Left colon (tissue), 2 donors: ENCODE results near the gene DYNC1H1. TPM values are rescaled to one million over a fixed set of nuclear protein-coding genes. Genes with fewer than 3 reads are reported as not detected.
A peak's percentile ranks its signal among the peaks of the same experiment; 100 is the strongest.
"Not testable (repeated sequence)": the region's sequence is repeated elsewhere in the genome, so short reads cannot be mapped to it uniquely, and the experiment has no call there.

ENCODE experiments used
- ATAC-seq: fragments of 200-7000 bp; cut with Tn5 transposase; one replicate; pipeline ENCODE4 v1.9.1; 2020; ENCODE audit warnings: mild to moderate bottlenecking, moderate library complexity
- DNase-seq, 2 donors: peaks; one replicate each; pipeline ENCODE4 v3.0.0-alpha.2; 2020
- intact Hi-C, 2 donors: fragments of 100-400 bp; cut with DNase I in 1 of 2; cut with micrococcal nuclease in 1 of 2; formaldehyde crosslinking; loops; one replicate each; pipeline versions ENCODE4 v1.11.2 to v1.14.0; 2022; cut with DNase I, micrococcal nuclease
- total RNA-seq, 2 donors: library from RNA; stranded (reverse); fragmentation: NEBNext Ultra II Directional; extraction: Animal tissue kit (Norgen Biotek cat#: 25700); gene quantifications; one replicate each; pipeline ENCODE4 v1.2.1, GENCODE V29; 2021
- donor health status: DM: no; HTN: no; CAD: no.
- donor health status: DM: yes; HTN: yes; CAD: no.

The DYNC1H1 gene
- total RNA-seq, 2 donors from 2014 or later: 370 to 424 TPM

DNA sequence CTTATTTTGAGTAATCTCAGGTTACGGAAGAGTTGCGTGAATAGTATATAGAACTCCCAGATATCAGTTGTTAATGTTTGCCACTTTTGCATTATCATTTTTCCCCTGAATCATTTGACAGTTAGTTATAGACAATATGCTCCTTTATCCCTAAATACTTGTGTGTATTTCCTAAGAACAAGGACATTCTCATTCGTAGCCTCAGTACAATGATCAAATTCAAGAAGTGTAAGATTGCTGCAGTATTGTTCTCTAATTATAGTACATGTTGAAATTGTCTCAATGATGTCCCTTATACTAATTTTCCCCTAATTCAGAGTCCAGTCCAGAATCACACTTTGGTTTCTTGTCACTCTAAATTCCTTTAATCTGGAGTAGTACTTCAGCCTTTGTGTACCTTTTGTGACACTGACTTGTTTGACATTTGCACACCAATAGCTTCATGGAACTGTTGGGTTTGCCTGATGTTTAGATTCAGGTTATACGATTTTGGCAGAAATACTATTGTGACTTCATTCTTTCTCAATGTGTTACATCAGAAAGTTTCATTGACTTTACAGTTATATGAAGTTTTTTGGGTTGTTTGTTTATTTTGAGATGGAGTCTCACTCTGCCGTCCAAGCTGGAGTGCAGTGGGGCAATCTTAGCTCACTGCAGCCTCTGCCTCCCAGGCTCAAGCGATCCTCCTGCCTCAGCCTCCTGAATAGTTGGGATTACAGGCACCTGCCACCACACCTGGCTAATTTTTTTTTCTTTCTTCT, 13.1 kb downstream of the DYNC1H1 start:
- DNase-seq (no peak), ATAC-seq (no peak)
- intact Hi-C loops: no loop called here

DNA sequence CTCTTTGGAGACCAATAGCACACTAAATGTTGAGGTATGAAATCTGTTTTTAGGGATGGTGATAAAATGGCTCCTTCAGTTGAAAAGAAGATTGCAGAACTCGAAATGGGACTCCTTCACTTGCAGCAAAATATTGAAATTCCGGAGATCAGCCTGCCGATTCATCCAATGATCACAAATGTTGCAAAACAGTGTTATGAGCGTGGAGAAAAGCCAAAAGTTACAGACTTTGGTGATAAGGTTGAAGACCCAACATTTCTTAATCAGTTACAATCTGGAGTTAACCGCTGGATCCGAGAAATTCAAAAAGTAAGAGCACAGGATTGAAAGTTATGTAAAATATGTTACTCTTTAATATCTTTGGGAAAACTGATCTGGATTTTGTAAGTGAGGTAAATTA, 15.3 kb downstream of the DYNC1H1 start:
- ATAC-seq (no peak), DNase-seq (no peak)
- intact Hi-C loops: no loop called here

DNA sequence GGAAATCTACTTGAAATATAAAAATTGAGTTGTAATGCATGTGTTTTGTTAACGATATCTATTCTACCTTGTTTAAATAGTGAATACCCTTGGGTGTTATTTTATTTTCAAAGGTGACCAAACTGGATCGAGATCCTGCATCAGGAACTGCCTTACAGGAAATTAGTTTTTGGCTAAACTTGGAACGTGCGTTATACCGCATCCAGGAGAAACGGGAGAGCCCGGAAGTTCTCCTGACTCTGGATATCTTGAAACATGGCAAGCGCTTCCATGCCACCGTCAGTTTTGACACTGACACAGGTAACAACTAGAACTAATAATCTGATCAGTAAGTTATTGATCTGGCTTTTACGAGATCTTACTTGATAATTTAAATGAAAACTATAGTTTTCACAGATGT, 15.9 kb downstream of the DYNC1H1 start:
- intact Hi-C loops: no loop called here
- ATAC-seq: no peak

DNA sequence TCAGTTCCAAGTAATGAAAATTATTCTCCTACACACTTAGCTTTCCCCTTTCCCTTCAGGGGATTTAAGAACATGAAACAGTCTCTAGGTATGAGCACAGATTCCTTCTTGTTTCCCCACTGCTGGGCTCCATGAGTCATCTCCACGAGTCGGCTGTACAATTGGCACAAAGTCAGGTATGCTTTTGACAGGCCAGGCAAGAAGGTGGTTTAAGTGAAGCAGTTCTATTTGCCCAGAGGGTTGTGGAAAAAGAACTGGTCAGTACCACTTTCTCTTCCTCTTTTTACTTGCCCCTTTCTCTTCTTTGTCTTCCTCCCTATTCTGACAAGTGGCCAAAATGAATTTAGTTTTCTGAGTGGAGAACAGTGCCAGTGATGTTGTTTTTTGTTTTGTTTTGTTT, 16.3 kb downstream of the DYNC1H1 start:
- intact Hi-C loops: no loop called here
- DNase-seq: peak in 1 of 2 donors; percentile 43

More for the DNA sequence above, 15.9 kb downstream of the DYNC1H1 start:
- DNase-seq: no peak

DNA sequence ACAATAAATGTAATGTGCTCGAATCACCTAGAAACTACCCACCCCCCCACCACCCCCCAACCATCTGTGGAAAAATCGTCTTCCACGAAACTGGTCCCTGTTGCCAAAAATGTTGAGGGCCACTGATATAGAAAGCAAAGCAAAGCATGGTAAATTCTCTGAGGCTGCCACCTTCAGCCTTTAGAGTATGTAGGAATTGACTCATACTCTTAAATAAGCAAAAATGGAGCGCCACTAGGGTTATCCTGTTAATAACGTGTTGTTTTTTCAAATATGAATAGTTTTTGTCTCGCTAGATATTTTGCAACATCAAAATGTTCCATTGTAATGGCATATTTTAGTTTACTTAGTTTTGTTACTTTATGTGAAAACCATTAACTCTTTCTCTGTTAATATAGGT, 18.2 kb downstream of the DYNC1H1 start:
- DNase-seq: no peak
- ATAC-seq: no peak
- intact Hi-C loops: no loop called here

More for the DNA sequence above, 16.3 kb downstream of the DYNC1H1 start:
- ATAC-seq: peak; percentile 16

DNA sequence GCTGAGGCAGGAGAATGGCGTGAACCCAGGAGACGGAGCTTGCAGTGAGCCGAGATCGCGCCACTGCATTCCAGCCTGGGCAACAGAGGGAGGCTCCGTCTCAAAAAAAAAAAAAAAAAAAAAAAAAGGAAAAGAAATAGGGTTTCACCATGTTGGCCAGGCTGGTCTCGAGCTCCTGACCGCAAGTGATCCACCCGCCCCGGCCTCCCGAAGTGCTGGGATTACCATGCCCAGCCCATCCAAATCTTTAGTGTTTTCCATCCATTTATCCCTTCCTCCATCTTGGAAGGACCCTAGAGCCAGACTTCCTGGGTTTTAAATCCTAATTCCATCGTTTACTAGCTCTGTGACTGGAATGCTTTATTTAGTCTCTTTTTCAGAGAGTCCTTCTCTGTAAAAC, 20.5 kb downstream of the DYNC1H1 start:
- DNase-seq, ATAC-seq, intact Hi-C loops: not testable (repeated sequence)

DNA sequence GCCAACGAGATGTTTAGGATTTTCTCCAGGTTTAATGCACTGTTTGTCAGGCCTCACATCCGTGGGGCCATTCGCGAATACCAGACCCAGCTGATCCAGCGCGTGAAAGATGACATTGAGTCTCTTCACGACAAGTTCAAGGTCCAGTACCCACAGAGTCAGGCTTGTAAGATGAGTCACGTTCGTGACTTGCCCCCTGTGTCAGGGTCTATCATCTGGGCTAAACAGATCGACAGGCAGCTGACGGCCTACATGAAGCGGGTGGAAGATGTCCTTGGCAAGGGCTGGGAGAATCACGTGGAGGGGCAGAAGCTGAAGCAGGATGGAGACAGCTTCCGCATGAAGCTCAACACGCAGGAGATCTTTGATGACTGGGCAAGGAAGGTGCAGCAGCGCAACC, 21.6 kb downstream of the DYNC1H1 start:
- DNase-seq (no peak), ATAC-seq (no peak)
- intact Hi-C loops: no loop called here

DNA sequence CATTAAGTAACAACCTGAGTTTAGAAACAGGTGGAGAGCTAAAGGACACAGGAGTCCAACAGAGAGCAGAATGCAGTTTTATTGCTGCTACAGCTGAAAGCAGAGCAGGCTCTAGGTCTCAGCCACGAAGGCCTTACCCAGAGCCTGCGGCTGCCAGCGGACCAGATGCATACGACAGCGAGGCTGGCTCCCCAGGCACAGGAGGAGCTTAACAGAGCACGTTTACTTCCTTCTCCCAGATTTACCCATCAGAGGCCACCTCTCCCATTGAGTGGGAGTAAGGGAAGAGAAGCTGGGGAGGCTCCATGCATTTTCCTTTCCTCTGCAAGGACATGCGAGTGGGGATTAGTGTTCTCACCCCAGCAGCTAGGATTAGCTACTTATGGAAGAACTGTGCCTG, 22.6 kb downstream of the DYNC1H1 start:
- intact Hi-C loops: no loop called here
- ATAC-seq (no peak), DNase-seq (no peak)

DNA sequence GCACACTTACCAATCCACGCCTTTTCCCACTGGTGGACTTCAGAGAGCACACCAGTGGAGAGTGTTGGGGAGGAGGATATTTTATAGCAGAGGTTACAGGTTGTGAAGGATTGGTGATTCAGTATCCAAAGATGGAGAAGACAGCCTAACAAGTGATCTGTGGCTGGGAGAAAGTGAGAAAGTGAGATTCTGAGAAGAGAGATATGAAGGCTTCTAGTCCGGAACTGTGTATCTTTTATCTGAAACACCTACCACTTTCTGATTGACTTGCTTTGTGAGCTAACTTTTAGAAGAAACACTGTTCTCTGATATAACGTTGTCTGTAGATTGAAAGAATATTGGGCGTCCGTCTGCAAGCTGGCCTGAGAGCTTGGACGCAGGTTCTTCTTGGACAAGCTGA, 24.0 kb downstream of the DYNC1H1 start:
- ATAC-seq (no peak), DNase-seq (no peak)
- intact Hi-C loops: no loop called here

DNA sequence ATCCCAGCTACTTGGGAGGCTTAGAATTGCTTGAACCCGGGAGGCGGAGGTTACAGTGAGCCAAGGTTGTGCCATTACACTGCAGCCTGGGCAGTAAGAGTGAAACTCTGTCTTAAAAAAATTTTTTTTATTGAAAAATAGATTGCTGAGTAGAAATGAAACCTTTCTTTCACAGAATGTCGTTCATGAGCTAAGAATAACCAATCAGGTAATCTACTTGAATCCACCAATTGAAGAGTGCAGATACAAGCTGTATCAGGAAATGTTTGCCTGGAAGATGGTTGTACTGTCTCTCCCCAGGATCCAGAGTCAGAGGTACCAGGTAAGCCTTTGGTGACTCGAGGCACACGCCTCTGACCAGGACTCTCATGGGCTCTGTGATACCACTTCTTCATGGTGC, 27.0 kb downstream of the DYNC1H1 start:
- intact Hi-C loops: no loop called here
- DNase-seq: no peak

DNA sequence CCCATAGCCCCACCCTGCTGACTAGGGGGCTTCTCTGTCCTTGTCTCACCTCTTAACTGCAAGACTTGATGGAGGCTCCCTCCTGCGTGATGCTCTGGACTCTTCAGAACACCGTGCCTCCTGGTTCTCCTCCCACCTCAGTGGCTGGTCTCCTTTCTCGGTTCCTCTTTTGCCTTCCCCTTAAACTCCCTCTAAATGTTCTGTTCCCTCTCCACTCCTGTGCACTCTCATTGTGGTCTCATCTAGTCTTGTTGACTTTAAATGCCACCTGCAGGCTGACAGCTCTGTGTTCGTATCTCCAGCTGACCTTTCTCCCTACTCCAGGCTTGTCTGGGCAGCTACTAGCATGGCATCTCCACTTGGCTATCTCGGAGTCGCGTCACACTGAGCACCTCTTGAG, 28.3 kb downstream of the DYNC1H1 start:
- no peak for ATAC-seq
- no peak for DNase-seq
- intact Hi-C loops: no loop called here

More for the DNA sequence above, 27.0 kb downstream of the DYNC1H1 start:
- no peak for ATAC-seq

DNA sequence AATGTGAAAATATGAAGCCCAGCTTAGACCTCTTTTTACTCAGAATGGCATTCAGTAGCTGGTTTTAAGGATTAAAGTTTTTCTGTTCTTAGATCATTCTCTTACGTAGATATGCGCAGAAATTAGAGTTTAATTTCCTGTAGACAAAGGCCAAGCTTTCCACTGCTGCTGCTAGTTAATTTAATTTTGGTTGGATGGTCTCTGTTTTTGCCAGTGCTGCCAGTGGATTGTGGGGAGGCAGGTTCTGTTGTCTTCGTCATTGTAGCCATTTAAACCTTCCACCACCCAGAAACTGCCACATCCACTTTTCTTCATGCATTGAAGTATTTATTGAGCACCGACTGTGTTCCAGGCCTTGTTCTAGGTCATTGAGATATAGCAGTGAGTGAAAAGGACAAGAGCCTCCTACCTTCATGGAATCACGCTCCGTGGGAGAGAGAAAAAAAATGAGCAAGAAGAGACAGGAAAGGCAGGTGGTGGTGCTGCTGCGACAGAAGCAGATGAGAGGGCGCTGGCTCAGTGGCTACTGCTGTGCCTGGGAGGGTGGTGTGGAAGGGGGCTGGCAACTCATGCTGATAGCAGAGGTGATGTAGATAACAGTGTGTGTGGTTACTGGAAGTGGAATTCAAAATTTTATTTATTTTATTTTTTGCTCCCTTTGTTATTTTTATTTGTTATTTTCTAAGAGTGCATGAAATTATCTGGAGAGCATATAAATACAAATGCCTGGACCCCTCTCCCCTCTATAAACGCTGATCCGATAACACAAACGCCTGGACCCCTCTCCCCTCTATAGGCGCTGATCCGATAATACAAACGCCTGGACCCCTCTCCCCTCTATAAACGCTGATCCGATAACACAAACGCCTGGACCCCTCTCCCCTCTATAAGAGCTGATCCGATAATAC, 33.3 kb downstream of the DYNC1H1 start:
- intact Hi-C loops: no loop called here
- no peak for ATAC-seq

DNA sequence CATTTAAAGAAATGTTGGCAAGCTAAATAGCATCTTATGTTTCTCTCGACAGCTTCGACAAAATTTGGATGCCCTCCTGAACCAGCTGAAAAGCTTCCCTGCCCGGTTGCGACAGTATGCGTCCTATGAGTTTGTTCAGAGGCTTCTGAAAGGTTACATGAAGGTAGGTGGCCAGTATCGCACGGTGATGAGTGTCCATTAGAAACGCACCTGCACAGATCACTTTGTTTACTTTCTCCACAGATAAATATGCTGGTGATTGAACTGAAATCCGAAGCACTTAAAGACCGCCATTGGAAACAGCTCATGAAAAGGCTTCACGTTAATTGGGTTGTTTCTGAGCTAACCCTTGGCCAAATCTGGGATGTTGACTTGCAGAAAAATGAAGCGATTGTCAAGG, 36.5 kb downstream of the DYNC1H1 start:
- ATAC-seq: no peak
- DNase-seq: no peak
- intact Hi-C loops: no loop called here

More for the DNA sequence above, 33.3 kb downstream of the DYNC1H1 start:
- no peak for DNase-seq

DNA sequence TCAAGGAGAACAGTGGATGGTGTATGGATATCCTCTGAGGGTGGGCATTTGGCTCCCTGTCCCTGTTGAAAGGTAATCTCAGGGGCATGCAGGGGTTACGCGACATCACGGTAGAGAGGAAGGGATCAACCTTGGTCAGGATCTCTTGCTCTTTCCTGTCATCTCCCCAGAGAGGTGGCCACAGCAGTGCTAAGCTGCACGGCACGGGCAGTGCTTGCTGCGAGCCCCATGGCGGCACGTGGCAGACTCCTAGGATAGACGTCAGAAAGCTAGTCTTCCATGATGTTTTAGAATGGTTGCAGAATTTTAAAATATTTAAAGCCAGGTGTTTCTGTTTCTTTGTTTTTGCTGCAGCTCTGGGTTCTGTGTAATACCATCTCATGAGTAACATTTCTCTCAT, 41.0 kb downstream of the DYNC1H1 start:
- no peak for ATAC-seq
- DNase-seq: no peak
- intact Hi-C loops: no loop called here

DNA sequence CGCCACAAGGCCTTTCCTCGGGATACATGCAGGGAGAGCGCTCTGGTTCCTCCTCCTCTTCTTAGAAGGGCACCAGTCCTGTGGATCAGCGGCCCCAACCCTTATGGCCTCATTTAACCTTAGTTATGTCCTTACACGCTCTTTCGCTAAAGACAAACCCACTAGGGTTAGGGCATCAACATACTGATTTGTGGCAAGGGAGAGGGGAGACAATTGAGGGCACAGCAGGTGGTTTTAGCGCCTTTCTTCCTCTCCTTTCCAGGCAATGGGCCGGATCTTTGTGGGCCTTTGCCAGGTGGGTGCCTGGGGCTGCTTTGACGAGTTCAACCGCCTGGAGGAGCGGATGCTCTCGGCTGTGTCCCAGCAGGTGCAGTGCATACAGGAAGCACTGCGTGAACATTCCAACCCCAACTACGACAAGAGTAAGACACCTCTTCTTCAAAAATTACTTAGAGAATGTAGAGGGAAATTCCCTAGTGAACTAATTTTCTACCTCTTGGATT, 43.6 kb downstream of the DYNC1H1 start:
- DNase-seq (no peak), ATAC-seq (no peak)
- intact Hi-C loops: no loop called here

DNA sequence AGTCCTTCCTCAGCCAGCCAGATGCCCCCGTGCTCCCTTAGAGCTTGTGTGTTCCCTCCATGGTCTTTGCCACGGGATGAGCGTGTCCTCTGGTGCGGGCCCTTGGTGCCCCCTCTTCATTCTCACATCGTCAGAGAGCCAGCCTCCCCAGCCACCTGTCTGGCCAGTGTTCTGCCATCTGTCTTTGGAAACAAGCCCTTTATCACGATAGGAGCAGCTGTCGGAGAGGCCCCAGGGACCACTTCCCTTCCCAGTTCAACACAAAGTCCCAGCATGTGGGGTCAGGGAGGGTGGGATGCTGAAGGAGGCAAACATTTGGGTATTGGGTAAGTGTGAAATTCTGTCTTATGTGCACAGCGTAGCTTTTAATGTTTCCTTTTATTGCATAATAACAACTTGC, 44.5 kb downstream of the DYNC1H1 start:
- intact Hi-C loops: no loop called here
- DNase-seq (no peak), ATAC-seq (no peak)

DNA sequence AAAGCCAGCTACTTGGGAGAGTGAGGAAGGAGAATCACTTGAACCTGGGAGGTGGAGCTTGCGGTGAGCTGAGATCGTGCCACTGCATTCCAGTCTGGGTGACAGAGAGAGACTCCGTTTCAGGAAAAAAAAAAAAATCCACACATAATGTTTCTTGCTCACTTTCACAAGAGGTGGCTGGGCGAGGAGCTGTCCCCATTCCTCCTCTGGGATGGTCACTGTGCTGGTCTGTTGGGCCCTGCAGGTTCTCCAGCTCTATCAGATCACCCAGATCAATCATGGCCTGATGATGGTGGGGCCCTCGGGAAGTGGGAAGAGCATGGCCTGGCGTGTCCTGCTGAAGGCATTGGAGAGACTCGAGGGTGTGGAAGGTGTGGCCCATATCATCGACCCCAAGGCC, 47.3 kb downstream of the DYNC1H1 start:
- ATAC-seq (no peak), DNase-seq (no peak)
- intact Hi-C loops: no loop called here

DNA sequence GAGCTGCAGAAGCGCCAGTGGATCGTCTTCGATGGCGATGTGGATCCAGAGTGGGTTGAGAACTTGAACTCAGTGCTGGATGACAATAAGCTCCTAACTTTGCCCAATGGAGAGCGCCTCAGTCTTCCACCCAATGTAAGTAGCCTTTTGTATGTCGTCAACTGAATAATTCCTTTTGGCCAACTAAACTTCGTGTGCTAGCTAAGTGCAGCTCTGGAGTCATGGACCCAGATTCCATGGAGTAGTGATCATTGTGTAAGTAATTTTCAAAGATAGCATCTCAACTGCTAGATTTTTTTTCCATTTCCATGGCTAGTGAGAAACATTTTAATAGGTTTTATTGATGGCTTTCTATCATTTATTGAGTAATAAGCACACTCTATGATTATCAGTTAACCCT, 48.0 kb downstream of the DYNC1H1 start:
- ATAC-seq (no peak), DNase-seq (no peak)
- intact Hi-C loops: no loop called here

DNA sequence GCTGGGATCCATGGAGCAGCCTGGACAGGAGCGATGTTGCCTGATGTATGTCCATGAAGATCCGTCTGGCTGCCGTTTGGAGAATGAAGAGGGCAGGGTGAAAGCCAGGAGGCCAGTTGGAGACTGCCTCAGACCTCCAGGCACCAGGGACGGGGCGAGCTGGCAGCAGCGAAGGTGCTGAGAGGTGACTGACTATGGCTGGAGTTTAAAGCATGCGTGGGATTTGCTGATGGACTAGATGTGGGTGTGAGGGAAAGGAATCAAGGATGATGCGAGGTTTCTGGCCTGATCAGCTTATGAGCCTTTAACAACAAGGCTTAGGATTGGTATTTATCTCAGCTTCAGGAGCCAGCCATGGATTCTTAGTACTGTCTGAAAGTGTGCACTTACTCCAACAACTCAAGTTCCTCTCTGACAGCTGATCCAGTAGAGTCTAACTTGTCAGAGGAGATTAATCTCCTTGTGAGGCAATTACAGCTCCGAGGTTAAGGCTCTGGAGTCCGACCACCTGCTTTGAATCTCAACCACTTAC, 49.4 kb downstream of the DYNC1H1 start:
- ATAC-seq (no peak), DNase-seq (no peak)
- intact Hi-C loops: no loop called here
